Stimulated activated CD8-positive, alpha-beta memory T cell treated with anti-CD3 and anti-CD28 coated beads, Interleukin-12 subunit alpha, Interleukin-12 subunit beta, amount 100 ng/mL, for 4 hours (primary cell): Measurements from ENCODE around the gene PRDM12.

Experiments used
- DNase-seq: peaks from one replicate; pipeline ENCODE4 v3.0.0-alpha.2; 2020; ENCODE audit warnings: low read depth

PRDM12 gene

GRCh38 chr9:130635721-130636647 lies 28.4 kb upstream of the PRDM12 start:
- DNase-seq = no peak

GRCh38 chr9:130636648-130637020 lies 27.8 kb upstream of the PRDM12 start:
- DNase-seq = no peak

- DNase-seq = no peak
Observed at GRCh38 chr9:130638284-130639123, 25.9 kb upstream of the PRDM12 start.

GRCh38 chr9:130639124-130639765 lies 25.1 kb upstream of the PRDM12 start:
- DNase-seq = no peak

- no peak for DNase-seq
Observed at GRCh38 chr9:130639866-130640555, 24.4 kb upstream of the PRDM12 start.

- DNase-seq = no peak
Observed at GRCh38 chr9:130640681-130641080, 23.7 kb upstream of the PRDM12 start.

- DNase-seq = no peak
Observed at GRCh38 chr9:130642926-130643325, 21.5 kb upstream of the PRDM12 start.

- DNase-seq = no peak
Observed at GRCh38 chr9:130651221-130651620, 13.2 kb upstream of the PRDM12 start.

- DNase-seq = no peak
Observed at GRCh38 chr9:130651752-130652151, 12.6 kb upstream of the PRDM12 start.

- no peak for DNase-seq
Observed at GRCh38 chr9:130654879-130655278, 9.5 kb upstream of the PRDM12 start.

- no peak for DNase-seq
Observed at GRCh38 chr9:130658893-130659698, 5.3 kb upstream of the PRDM12 start.

GRCh38 chr9:130659699-130660248 lies 4.6 kb upstream of the PRDM12 start:
- no peak for DNase-seq

GRCh38 chr9:130660326-130660682 lies 4.1 kb upstream of the PRDM12 start:
- no peak for DNase-seq

GRCh38 chr9:130660683-130661450 lies 3.5 kb upstream of the PRDM12 start:
- no peak for DNase-seq

- DNase-seq = no peak
Observed at GRCh38 chr9:130661451-130662098, 2.8 kb upstream of the PRDM12 start.

GRCh38 chr9:130662099-130662969 lies 2.1 kb upstream of the PRDM12 start:
- no peak for DNase-seq

GRCh38 chr9:130662970-130663257 lies 1.5 kb upstream of the PRDM12 start:
- DNase-seq = no peak

- DNase-seq = no peak
Observed at GRCh38 chr9:130663258-130663976, 977 bp upstream of the PRDM12 start.
